ENCODE measurements around the gene ZNF394.
A peak's percentile ranks its signal among the peaks of the same experiment; 100 is the strongest.
"Not testable (repeated sequence)": the region's sequence is repeated elsewhere in the genome, so short reads cannot be mapped to it uniquely, and the experiment has no call there.

Gene ZNF394

DNA sequence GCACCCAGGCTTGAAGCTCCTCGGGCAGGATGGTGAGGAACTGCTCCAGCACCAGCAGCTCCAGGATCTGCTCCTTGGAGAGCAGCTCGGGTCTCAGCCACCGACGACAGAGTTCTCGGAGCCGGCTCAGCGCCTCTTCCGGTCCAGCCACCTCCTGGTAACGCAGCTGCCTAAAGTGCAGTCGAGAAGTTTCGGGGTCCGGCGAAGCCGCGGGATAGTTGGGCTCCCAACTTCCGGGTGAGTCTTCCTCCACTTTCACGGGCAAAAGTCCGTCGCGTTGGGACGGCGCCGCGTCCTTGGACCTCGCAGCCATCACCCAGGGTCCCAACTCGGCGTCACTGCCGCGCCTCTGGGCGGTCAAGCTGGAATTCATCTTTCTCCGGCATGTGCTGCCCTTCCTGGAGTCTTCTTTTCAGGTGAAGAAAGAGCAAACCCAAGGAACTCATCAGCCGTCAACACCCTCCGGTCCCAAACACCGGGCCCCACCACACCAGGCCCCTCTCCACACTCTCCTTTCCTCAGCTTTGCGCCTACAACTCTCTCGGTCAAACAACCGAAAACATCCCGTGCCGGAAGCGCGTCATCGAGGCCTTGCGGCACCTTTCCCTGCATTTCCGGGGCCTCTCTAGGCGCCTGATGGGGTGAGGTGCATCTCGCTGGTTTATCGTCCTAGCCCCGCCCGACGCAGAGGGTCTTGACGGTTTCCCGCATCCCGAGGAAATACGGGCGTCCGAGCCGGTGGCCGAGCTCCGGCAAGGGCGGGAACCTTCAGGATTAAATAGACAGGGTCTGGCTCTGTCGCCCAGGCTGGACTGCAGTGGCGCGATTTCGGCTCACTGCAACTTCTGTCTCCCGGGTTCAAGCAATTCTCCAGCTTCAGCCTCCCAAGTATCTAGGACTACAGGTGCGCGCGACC, at the start of gene ZNF394:
Gene ZNF394 (minus strand): TSS at position 561 of the 916 bp plus-strand sequence. CDS start 188 bp downstream, at position 373.
- in situ Hi-C loops (cut with HindIII; ENCODE audit: low pct_unique_long_range_greater_than_20kb, low sequenced_read_pairs): no loop called here
- no peak for TF ChIP-seq JUND (IDR thresholded peaks at IDR 0.05; ENCODE audit: low read depth)
- peak; percentile 73 to 89 for DNase-seq (ENCODE audit: low read depth in 1 of 2, low spot score in 1 of 2)

DNA sequence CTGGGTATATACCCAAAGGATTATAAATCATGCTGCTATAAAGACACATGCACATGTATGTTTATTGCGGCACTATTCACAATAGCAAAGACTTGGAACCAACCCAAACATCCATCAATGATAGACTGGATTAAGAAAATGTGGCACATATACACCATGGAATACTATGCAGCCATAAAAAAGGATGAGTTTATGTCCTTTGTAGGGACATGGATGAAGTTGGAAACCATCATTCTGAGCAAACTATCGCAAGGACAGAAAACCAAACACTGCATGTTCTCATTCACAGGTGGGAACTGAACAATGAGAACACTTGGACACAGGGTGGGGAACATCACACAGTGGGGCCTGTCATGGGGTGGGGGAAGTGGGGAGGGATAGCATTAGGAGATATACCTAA, 49.5 kb upstream of the ZNF394 start:
- in situ Hi-C loops (cut with HindIII; ENCODE audit: low pct_unique_long_range_greater_than_20kb, low sequenced_read_pairs); DNase-seq (ENCODE audit: low read depth in 1 of 2, low spot score in 1 of 2): not testable (repeated sequence)

DNA sequence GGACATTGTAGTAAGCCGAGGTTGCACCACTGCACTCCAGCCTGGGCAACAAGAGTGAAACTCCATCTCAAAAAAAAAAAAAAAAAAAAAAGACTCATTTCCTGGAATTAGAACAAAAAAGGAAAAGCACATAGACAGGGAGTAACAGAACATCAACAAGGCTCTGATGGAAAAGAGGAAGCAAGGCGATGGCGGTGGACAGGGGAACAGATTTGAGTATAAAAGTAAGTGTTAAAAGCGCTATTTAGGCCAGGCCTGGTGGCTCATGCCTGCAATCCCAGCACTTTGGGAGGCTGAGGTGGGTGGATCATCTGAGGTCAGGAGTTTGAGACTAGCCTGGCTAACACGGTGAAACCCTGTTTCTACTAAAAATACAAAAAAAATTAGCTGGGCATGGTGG, 45.2 kb upstream of the ZNF394 start:
- DNase-seq (ENCODE audit: low read depth in 1 of 2, low spot score in 1 of 2); in situ Hi-C loops (cut with HindIII; ENCODE audit: low pct_unique_long_range_greater_than_20kb, low sequenced_read_pairs): not testable (repeated sequence)

DNA sequence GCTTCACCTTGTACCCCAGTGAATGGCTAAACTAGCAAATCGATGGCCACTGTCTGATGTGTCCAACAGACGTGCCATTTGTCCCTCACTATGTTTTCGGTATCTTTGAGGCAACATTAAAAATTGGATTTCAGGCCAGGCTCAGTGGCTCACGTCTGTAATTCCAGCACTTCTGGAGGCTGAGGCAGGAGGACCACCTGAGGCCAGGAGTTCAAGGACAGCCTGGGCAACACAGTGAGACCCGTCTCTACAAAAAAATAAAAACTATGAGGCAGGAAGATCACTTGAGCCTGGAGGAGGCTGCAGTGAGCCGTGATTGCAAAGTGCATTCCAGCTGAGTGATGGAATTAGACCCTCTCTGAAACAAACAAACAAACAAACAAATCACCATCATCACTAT, 43.8 kb upstream of the ZNF394 start:
- no peak for TF ChIP-seq JUND (IDR thresholded peaks at IDR 0.05; ENCODE audit: low read depth)
- in situ Hi-C loops (cut with HindIII; ENCODE audit: low pct_unique_long_range_greater_than_20kb, low sequenced_read_pairs): no loop called here
- DNase-seq (ENCODE audit: low read depth in 1 of 2, low spot score in 1 of 2): no peak

DNA sequence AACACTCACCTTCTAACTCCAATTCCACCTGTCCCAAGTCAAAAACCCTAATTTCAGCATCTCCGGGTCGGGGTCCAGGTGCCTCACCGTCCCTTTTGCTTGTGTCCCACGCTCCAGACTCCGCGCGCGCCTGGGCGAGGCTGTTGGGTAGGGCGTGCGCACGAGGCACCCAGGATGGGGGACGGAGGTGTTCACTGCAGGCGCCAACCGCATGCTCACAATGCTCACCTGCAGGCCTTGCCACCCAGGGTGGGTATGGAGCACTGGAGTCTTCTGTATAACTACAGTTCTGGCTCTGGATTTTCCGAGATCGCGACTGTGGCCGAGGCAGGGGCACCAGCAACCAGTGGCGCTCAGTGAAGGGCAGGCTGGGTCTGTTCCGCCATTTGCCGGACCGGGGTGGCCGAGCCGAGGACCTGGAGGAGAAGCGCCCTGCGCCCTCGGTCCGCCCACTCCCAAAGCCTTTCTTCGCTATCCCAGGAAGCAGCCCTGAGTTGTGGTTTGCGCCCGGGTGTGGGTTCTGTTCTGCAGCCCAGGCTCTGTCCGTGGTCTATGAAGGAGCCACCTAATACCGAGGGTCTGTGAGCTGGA, 43.1 kb upstream of the ZNF394 start:
- no peak for DNase-seq (ENCODE audit: low read depth in 1 of 2, low spot score in 1 of 2)
- in situ Hi-C loops (cut with HindIII; ENCODE audit: low pct_unique_long_range_greater_than_20kb, low sequenced_read_pairs): no loop called here
- no peak for TF ChIP-seq JUND (IDR thresholded peaks at IDR 0.05; ENCODE audit: low read depth)

DNA sequence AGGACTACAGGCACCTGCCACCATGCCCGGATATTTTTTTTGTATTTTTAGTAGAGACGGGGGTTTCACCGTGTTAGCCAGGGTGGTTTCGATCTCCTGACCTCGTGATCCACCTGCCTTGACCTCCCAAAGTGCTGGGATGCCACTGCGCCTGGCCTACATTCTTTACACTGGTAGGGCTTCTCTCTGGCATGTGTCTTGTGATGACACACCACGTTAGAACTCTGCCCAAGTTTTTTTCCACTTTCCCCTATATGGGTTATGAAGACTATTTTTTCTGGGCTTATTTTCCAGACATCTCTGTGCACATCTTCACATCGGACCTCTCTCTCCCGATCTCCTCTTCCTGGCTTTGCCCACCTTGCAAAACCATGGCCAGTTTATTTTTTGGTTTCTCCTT, 41.1 kb upstream of the ZNF394 start:
- DNase-seq (ENCODE audit: low read depth in 1 of 2, low spot score in 1 of 2): no peak
- in situ Hi-C loops (cut with HindIII; ENCODE audit: low pct_unique_long_range_greater_than_20kb, low sequenced_read_pairs): no loop called here
- no peak for TF ChIP-seq JUND (IDR thresholded peaks at IDR 0.05; ENCODE audit: low read depth)

DNA sequence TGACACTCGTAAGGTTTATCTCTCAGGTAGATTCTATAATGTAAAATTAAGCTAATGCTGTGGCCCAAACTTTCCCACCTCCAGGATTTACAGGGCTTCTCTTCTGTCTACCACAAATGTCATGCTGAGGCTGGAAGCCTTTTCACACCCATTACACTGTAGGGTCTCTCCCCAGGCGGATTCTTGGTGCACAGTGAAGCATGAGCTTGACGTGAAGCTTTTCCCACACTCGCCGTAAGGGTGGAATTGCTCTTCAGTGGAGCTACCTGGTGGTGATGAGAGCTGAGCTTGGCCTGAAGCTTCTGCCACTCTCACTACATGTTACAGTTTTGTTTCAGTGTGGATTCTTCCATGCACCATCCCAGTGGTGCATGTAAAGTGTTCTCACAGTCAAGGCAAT, 40.5 kb upstream of the ZNF394 start:
- DNase-seq (ENCODE audit: low read depth in 1 of 2, low spot score in 1 of 2): no peak
- in situ Hi-C loops (cut with HindIII; ENCODE audit: low pct_unique_long_range_greater_than_20kb, low sequenced_read_pairs): no loop called here
- no peak for TF ChIP-seq JUND (IDR thresholded peaks at IDR 0.05; ENCODE audit: low read depth)

DNA sequence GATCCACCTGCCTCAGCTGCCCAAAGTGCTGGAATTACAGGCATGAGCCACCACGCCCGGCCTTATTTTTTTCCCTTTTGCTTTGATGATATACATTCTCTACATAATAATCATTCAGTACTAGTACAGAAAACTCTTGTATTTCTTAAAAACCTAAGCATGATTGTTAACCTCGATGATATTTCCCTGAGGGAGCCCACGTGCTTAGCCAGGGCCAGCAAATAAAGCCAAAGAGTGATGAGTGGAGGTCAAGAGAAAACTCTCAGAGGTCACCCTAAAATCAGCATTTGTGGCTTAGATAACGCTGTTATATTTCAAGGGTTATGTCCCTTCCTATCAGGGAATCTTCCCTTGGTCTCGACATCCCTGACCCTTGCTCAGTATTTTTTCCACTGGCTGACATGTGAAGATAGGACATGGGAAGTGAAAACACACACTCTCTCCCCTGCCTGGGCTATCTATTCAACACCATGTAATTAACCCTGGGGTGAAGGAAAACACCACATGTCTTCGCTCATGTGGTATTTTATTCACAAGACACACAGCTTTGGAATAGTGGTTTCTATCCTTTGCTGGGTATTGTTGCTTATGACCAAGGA, 39.2 kb upstream of the ZNF394 start:
- DNase-seq (ENCODE audit: low read depth in 1 of 2, low spot score in 1 of 2): no peak
- in situ Hi-C loops (cut with HindIII; ENCODE audit: low pct_unique_long_range_greater_than_20kb, low sequenced_read_pairs): no loop called here

DNA sequence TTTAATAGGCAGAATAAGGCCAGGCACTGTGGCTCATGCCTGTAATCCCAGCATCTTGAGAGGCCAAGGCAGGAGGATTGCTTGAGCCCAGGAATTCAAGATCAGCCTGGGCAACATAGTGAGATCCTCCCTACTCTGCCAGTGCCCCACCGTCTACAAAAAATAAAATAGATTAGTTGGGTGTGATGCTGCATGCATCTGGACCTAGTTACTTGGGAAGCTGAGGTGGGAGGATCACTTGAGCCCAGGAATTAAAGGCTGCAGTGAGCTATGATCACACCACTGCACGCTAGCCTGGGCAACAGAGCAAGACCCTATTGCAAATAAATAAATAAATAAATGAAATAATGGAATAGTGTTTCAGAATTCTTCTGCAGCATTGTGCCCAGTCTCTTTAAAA, 35.6 kb upstream of the ZNF394 start:
- in situ Hi-C loops (cut with HindIII; ENCODE audit: low pct_unique_long_range_greater_than_20kb, low sequenced_read_pairs): no loop called here
- TF ChIP-seq JUND (IDR thresholded peaks at IDR 0.05; ENCODE audit: low read depth): no peak
- DNase-seq (ENCODE audit: low read depth in 1 of 2, low spot score in 1 of 2): no peak

More for the DNA sequence above, 39.2 kb upstream of the ZNF394 start:
- TF ChIP-seq JUND (IDR thresholded peaks at IDR 0.05; ENCODE audit: low read depth): no peak

DNA sequence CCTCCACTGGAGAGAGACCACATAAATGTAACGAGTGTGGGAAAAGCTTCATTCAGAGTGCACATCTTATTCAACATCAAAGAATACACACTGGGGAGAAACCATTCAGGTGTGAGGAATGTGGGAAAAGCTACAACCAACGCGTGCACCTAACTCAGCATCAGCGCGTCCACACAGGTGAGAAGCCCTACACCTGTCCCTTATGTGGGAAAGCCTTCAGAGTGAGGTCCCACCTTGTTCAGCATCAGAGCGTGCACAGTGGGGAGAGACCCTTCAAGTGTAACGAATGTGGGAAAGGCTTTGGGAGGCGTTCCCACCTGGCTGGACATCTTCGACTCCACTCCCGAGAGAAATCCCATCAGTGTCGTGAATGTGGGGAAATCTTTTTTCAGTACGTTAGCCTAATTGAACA, 31.3 kb upstream of the ZNF394 start:
- in situ Hi-C loops (cut with HindIII; ENCODE audit: low pct_unique_long_range_greater_than_20kb, low sequenced_read_pairs): no loop called here
- no peak for TF ChIP-seq JUND (IDR thresholded peaks at IDR 0.05; ENCODE audit: low read depth)

DNA sequence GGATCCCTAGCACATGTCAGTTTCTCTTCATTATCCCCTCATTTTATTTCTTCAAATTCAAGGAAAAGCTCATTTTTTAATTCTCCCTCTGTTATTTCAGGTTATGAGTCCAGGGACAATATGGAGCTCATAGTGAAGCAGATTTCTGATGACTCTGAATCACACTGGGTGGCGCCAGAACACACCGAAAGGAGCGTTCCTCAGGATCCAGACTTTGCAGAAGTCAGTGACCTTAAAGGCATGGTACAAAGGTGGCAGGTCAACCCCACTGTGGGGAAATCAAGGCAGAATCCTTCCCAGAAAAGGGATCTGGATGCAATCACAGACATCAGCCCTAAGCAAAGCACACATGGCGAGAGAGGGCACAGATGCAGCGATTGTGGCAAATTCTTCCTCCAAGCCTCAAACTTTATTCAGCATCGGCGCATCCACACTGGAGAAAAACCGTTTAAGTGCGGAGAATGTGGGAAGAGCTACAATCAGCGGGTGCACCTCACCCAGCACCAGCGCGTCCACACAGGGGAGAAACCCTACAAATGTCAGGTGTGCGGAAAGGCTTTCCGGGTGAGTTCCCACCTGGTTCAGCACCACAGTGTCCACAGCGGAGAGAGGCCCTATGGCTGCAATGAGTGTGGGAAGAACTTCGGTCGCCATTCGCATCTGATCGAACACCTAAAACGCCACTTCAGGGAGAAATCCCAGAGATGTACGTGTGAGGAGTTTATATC, 25.8 kb upstream of the ZNF394 start:
- no peak for TF ChIP-seq JUND (IDR thresholded peaks at IDR 0.05; ENCODE audit: low read depth)
- in situ Hi-C loops (cut with HindIII; ENCODE audit: low pct_unique_long_range_greater_than_20kb, low sequenced_read_pairs): no loop called here
- peak in 1 of 2 experiments; percentile 30 for DNase-seq (ENCODE audit: low read depth in 1 of 2, low spot score in 1 of 2)

More for the DNA sequence above, 31.3 kb upstream of the ZNF394 start:
- peak in 1 of 2 experiments; percentile 9 for DNase-seq (ENCODE audit: low read depth in 1 of 2, low spot score in 1 of 2)

DNA sequence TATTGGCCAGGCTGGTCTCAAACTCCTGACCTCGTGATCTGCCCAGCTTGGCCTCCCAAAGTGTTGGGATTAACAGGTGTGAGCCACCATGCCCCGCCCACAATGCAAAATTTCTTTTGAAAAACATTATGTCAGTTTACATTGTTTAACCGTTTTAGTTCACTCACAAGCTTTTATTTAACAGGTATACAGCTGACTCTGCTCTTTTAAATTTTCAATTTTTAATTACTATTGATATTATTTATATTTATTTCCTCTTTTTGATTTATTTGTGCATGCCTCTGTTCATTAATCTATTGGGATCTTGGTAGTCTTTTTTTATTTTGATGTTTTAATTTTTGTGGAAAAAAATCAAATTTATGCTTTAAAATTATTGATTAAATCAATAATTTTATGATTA, 21.3 kb upstream of the ZNF394 start:
- no peak for TF ChIP-seq JUND (IDR thresholded peaks at IDR 0.05; ENCODE audit: low read depth)
- in situ Hi-C loops (cut with HindIII; ENCODE audit: low pct_unique_long_range_greater_than_20kb, low sequenced_read_pairs): no loop called here
- DNase-seq (ENCODE audit: low read depth in 1 of 2, low spot score in 1 of 2): no peak
